Measurements from ENCODE around the gene P2RX3.

P2RX3 gene

GRCh38 chr11:57414612-57415212, 76.6 kb downstream of the P2RX3 start:
- no peaks in the 10 kb centered on the region for H3K4me1 ChIP-seq (ENCODE audit: control insufficient read depth, insufficient read depth, low read length)

DNA sequence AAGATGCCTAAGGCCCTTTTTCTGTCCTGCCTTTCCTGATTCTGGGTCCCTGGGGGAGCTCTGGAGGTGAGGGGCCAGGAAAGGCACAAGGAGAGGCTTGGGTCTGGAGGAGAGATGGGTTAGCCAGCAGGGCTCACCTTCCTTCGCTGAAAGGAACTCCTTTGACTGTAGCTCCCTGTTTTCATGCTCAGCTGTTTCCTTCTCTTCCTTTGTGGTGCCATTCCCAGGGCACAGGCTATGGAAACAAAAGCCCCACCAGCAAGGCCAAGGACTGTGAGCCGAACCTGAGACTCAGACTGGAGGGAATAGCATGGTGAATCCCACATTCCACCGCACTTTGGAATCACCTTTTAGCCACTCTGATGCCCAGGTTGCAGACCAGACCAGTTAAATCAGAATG, 78.3 kb downstream of the P2RX3 start:
- Histone ChIP-seq H3K27ac (ENCODE audit: low read depth, low read length) (no peak overlapping the region), H3K9me3 (ENCODE audit: control insufficient read depth, insufficient read depth, low read length) (no peaks in the 10 kb centered on the region), H3K36me3 (ENCODE audit: control insufficient read depth, insufficient read depth, low read length) (peaks cover 72% of the 10 kb centered on the region), H3K9ac (ENCODE audit: low read depth, low read length) (no peak overlapping the region), H3K4me3 (ENCODE audit: low read depth, low read length) (no peak overlapping the region), H3K27me3 (ENCODE audit: control insufficient read depth, insufficient read depth, low read length) (no peaks in the 10 kb centered on the region), H3K4me1 (ENCODE audit: control insufficient read depth, insufficient read depth, low read length) (no peaks in the 10 kb centered on the region)

More at GRCh38 chr11:57414612-57415212, 76.6 kb downstream of the P2RX3 start:
- H3K27me3 ChIP-seq (ENCODE audit: control insufficient read depth, insufficient read depth, low read length) = no peaks in the 10 kb centered on the region
- no peak overlapping the region for H3K4me3 ChIP-seq (ENCODE audit: low read depth, low read length)
- peaks cover 73% of the 10 kb centered on the region for H3K36me3 ChIP-seq (ENCODE audit: control insufficient read depth, insufficient read depth, low read length)
- H3K27ac ChIP-seq (ENCODE audit: low read depth, low read length) = no peak overlapping the region
- no peaks in the 10 kb centered on the region for H3K9me3 ChIP-seq (ENCODE audit: control insufficient read depth, insufficient read depth, low read length)
- no peak overlapping the region for H3K9ac ChIP-seq (ENCODE audit: low read depth, low read length)

- H3K27ac ChIP-seq (ENCODE audit: low read depth, low read length) = no peak overlapping the region
- no peaks in the 10 kb centered on the region for H3K9me3 ChIP-seq (ENCODE audit: control insufficient read depth, insufficient read depth, low read length)
- H3K27me3 ChIP-seq (ENCODE audit: control insufficient read depth, insufficient read depth, low read length) = no peaks in the 10 kb centered on the region
- H3K4me1 ChIP-seq (ENCODE audit: control insufficient read depth, insufficient read depth, low read length) = no peaks in the 10 kb centered on the region
- H3K4me3 ChIP-seq (ENCODE audit: low read depth, low read length) = no peak overlapping the region
- H3K9ac ChIP-seq (ENCODE audit: low read depth, low read length) = no peak overlapping the region
- H3K36me3 ChIP-seq (ENCODE audit: control insufficient read depth, insufficient read depth, low read length) = peaks cover 69% of the 10 kb centered on the region
Observed at GRCh38 chr11:57417056-57417455, 78.9 kb downstream of the P2RX3 start.

DNA sequence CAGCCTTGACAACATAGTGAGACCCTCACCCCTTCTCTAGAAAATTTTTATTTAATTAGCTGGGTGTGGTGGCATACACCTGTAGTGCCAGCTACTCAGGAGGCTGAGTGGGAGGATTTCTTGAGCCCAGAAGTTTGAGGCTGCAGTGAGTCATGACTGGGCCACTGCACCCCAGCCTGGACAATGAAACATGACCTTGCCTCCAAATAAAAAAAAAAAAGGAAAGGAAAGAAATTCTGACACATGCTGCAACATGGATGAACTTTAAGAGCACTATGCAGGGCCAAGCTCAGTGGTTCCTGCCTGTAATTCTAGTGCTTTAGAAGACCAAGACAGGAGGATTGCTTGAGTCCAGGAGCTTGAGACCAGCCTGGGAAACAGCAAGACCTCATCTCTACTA, 80.0 kb downstream of the P2RX3 start:
- no peak overlapping the region for H3K4me3 ChIP-seq (ENCODE audit: low read depth, low read length)
- no peak overlapping the region for H3K9ac ChIP-seq (ENCODE audit: low read depth, low read length)
- H3K36me3 ChIP-seq (ENCODE audit: control insufficient read depth, insufficient read depth, low read length) = peaks cover 69% of the 10 kb centered on the region
- H3K4me1 ChIP-seq (ENCODE audit: control insufficient read depth, insufficient read depth, low read length) = no peaks in the 10 kb centered on the region
- no peak overlapping the region for H3K27ac ChIP-seq (ENCODE audit: low read depth, low read length)
- no peaks in the 10 kb centered on the region for H3K9me3 ChIP-seq (ENCODE audit: control insufficient read depth, insufficient read depth, low read length)
- H3K27me3 ChIP-seq (ENCODE audit: control insufficient read depth, insufficient read depth, low read length) = no peaks in the 10 kb centered on the region

- H3K27ac ChIP-seq (ENCODE audit: low read depth, low read length) = no peak overlapping the region
- H3K4me3 ChIP-seq (ENCODE audit: low read depth, low read length) = no peak overlapping the region
- H3K36me3 ChIP-seq (ENCODE audit: control insufficient read depth, insufficient read depth, low read length) = peaks cover 64% of the 10 kb centered on the region
- H3K9ac ChIP-seq (ENCODE audit: low read depth, low read length) = no peak overlapping the region
- H3K9me3 ChIP-seq (ENCODE audit: control insufficient read depth, insufficient read depth, low read length) = no peaks in the 10 kb centered on the region
- H3K4me1 ChIP-seq (ENCODE audit: control insufficient read depth, insufficient read depth, low read length) = no peaks in the 10 kb centered on the region
- no peaks in the 10 kb centered on the region for H3K27me3 ChIP-seq (ENCODE audit: control insufficient read depth, insufficient read depth, low read length)
Observed at GRCh38 chr11:57419146-57419545, 81.0 kb downstream of the P2RX3 start.

DNA sequence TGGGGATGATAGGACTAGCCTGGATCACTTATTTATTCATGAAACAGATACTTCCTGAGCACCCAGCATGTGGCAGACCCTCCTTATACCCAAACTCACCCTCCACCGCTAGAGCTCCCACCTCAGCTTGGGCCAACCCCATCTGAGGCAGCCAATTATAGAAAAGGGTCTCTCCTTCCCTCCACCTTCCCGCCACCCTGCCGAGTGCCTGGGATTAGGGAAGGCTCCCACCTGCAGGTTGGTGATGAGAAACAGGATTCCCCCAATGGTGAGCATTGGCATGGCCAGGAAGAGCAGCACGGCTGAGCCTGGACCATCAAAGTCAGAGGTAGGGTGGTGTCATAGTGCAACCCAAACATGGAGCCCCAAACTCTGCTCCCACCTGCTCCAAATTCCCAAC, 82.9 kb downstream of the P2RX3 start:
- H3K27ac ChIP-seq (ENCODE audit: low read depth, low read length) = no peak overlapping the region
- no peak overlapping the region for H3K9ac ChIP-seq (ENCODE audit: low read depth, low read length)
- peaks cover 52% of the 10 kb centered on the region for H3K36me3 ChIP-seq (ENCODE audit: control insufficient read depth, insufficient read depth, low read length)
- no peaks in the 10 kb centered on the region for H3K4me1 ChIP-seq (ENCODE audit: control insufficient read depth, insufficient read depth, low read length)
- H3K9me3 ChIP-seq (ENCODE audit: control insufficient read depth, insufficient read depth, low read length) = no peaks in the 10 kb centered on the region
- no peak overlapping the region for H3K4me3 ChIP-seq (ENCODE audit: low read depth, low read length)
- peaks cover 4% of the 10 kb centered on the region; the same call in 1 of the 2 replicates for H3K27me3 ChIP-seq (ENCODE audit: control insufficient read depth, insufficient read depth, low read length)

DNA sequence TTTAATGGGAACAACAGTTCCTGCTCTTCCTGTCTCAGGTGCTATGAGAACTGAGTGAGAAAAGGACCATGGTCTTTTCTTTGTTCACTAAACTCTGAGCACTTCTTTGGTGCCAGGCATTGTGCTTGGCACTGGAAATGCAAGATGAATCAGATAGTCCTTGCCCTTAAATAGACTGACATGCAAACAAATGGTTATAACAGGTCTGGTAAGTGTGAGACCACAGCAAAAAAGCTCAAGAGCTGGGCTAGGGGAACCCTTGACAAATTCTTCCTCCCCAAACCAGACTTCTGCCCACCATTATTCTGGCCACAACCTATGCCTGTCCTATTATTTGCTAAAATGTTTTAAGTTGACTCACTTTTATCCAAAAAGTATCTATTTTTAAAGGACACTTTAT, 83.7 kb downstream of the P2RX3 start:
- Histone ChIP-seq H3K9ac (ENCODE audit: low read depth, low read length) (no peak overlapping the region), H3K27me3 (ENCODE audit: control insufficient read depth, insufficient read depth, low read length) (peaks cover 11% of the 10 kb centered on the region; the same call in 1 of the 2 replicates), H3K9me3 (ENCODE audit: control insufficient read depth, insufficient read depth, low read length) (no peaks in the 10 kb centered on the region), H3K36me3 (ENCODE audit: control insufficient read depth, insufficient read depth, low read length) (peaks cover 45% of the 10 kb centered on the region), H3K4me3 (ENCODE audit: low read depth, low read length) (no peak overlapping the region), H3K27ac (ENCODE audit: low read depth, low read length) (no peak overlapping the region), H3K4me1 (ENCODE audit: control insufficient read depth, insufficient read depth, low read length) (peaks cover 6% of the 10 kb centered on the region; the same call in 1 of the 2 replicates)
